Skin of body (tissue), 2 donors: Measurements from ENCODE around the gene MRO. TPM values are rescaled to one million over a fixed set of nuclear protein-coding genes. Genes with fewer than 3 reads are reported as not detected.
"Not testable (repeated sequence)": the region's sequence is repeated elsewhere in the genome, so short reads cannot be mapped to it uniquely, and the experiment has no call there.

Experiments
- DNase-seq: peaks from one replicate; lab custom pipeline; 2025; lab: John Stamatoyannopoulos, UW
- total RNA-seq: library from RNA; depleted of rRNA; stranded (reverse); fragments of >200 nt; gene quantifications from one replicate; pipeline ENCODE4 v1.2.3, GENCODE V29; 2014

MRO gene
- total RNA-seq, 1 donor from 2014 or later: 0.30 TPM

- no peak for DNase-seq
Measured at GRCh38 chr18:50792885-50793284, 26.9 kb downstream of the MRO start.

DNA sequence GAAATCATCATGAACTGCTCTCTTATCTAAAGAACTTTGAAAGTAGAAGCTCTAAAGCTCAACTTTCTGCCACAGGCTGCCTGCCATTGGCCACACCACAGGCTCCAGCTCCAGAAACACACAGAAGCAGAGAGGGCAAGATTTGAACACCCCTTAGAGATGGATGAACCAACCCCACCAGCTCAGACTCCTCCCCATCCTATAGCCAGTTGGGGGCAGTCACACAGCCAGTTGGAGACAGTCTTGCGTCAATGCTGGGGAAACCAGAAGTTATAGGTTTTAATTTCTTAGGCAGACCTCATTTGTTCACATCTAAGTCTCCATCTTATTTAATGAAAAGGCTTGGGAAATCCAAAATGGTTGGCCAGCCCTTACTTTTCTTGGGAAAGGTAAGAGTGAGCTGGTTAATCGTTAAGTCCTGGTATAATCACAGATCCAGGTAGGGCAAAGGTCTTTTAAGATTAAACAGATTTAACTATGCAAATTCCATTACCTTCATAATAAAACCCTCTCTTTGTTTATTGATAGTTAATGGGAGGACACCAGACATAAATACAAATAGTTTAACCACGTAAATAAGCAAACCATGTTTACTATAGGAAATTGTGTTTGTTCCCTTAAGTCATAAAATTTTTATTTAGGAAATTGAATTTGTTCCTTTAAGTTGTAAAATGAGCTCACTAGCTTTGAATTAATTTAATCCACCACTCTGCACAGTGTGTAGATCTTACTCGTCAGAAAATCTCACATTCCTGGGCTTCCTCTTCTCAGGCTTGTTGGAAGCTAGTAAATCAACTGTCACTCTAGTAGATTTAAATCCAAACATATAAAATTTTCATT, 28.0 kb downstream of the MRO start:
- no peak for DNase-seq

DNA sequence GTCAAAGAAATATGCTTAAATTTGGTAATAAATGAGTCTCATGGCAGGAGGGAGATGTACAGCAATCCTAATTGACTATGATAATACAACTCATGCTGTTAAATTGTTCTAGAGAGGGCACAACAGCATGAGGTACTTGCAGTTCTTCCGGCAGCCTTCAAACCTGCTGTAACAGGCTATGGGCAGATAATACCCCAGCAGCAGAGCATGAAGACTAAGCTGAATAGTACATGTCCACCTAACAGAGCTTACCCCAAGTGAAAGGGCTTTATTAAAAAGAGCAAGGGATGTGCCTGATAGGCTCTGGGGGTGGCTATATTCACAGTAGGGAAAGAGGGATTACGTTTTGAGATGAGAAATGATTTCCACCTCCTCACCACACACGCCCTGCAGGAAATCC, 28.9 kb downstream of the MRO start:
- no peak for DNase-seq

- DNase-seq: no peak
Measured at GRCh38 chr18:50790241-50790640, 29.6 kb downstream of the MRO start.

GRCh38 chr18:50788284-50788683, 31.5 kb downstream of the MRO start:
- no peak for DNase-seq

DNA sequence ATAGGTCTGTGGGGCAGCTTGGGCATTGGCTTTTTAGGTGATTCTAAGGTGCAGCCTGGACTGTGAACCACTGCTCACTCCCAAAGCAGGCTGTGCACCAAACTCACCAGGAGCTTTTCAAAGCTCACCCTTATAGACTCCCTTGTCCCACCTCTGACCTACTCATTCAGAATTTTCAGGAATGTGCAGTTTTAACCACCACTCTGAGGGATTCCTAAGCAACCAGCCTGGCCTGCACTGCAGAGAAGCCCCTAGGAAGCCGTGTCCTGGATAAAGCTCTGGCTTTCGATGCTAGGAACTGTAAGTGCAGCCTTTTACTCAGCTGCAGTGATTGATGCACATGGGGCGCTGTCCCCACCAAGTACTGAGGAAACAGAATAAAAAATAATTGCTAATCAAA, 33.0 kb downstream of the MRO start:
- no peak for DNase-seq

DNA sequence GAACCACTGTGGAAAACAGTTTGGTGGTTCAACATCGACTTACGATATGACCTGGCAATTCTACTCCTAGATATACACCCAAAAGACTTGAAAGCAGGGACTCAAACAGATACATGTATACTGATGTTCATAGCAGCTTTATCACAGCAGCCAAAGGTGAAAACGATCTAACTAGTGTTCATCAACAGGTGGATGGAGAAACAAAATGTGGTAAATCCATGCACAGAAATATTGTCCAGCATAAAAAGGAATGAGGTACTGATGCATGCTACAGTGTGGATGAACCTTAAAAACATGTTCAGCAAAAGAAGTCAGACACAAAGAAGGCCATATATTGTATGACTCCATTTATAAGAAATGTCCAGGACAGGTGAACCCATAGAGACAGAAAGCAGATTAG, 36.3 kb downstream of the MRO start:
- no peak for DNase-seq

DNA sequence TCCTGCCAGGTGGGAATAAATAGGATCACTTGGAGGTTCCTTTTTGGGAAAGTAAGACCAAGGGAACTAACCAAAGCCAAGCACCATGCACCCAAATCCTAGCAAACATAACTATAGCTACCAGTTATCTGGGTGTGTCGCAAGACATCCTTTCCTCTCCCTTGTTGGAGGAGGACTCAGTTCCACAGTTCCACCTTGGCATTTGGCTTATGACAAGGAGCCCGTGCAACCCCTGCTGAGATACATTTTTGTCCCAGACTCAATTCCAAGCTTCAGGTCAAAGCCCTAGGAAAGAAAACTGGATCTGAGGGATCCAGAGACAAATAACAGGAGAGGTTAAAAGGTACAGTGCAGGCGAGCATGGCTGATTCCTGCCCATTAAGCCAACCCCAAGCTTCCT, 40.8 kb downstream of the MRO start:
- DNase-seq: not testable (repeated sequence)

GRCh38 chr18:50776383-50776782, 43.4 kb downstream of the MRO start:
- no peak for DNase-seq

- DNase-seq: no peak
Measured at GRCh38 chr18:50775726-50776125, 44.1 kb downstream of the MRO start.

DNA sequence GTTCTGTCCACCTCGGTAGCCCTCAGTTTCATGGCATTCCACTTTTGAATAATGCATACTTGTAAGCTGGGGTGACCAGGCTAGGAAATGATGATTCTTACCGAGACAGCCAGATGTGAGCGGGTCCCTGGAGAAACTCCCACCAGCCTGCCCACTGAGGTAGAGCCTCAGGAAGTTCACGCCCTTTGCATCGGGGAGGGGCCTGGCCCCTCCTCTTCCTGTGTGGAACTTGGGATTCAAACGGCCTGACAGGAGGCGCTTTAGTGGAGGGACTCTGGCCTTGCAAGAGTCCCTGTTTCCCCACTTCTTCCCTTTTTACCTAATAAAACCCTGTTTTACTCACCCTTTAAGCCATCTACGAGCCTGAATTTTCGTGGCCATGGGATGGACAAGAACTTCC, 44.6 kb downstream of the MRO start:
- DNase-seq: no peak

GRCh38 chr18:50769463-50769862, 50.4 kb downstream of the MRO start:
- DNase-seq: no peak

DNA sequence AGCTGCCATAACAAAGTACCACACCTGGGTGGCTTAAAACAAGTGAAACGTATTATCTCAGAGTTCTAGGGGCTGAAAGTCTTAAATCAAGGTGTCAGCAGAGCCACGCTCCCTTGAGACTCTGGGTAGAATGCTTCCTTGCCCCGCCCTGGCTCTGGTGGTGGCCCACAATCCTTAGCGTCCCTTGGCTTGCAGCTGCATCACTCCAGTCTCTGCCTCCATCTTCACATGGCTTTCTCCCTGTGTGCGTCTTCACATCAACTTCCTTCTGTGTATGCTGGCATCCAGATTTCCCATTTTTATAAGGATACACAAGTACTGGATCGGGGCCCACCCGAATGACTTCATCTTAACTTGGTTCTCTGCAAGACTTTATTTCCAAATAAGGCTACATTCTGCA, 62.5 kb downstream of the MRO start:
- no peak for DNase-seq

GRCh38 chr18:50754297-50754696, 65.5 kb downstream of the MRO start:
- no peak for DNase-seq

DNA sequence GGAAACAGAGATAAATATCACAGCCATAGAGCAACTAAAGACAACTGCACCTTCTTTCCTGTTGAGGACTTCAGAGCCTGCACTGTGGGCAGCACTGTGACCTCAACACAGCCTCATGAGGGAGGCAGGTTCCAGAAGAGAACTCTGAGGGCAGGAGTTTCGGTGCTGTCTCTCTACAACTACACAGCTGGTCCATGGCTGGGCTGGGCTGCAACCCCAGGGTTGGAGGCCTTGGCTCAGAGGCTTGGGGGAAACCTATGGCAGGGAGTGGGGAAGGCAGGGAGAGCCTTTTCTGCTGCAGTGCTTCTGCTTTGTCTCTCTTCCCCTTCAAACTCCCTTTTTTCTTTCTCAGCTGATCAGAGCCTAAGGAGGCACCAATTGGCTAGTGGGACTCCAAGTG, 66.5 kb downstream of the MRO start:
- no peak for DNase-seq

- DNase-seq: no peak
Measured at GRCh38 chr18:50751947-50752346, 67.9 kb downstream of the MRO start.

DNA sequence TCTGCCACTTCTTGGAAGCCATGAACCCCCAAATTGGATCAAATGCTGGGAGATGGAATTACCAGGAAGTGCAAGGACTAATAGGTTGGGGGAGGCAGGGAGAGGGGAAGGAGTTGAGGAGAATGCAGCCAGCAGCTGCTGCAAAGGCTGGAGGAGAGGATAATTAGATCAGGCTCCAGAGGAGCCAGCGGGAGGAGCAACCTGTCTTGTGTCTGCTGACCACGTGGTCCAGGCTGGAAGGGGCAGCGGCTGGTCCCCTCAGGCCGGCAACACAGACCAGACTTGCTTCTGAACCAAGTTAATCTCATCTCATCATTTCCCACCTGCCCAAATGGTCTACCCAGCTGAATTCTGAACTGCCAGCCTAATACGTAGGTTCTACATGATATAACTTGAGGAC, 68.3 kb downstream of the MRO start:
- no peak for DNase-seq

GRCh38 chr18:50750546-50750945, 69.3 kb downstream of the MRO start:
- DNase-seq: no peak

GRCh38 chr18:50749945-50750344, 69.9 kb downstream of the MRO start:
- DNase-seq: no peak

DNA sequence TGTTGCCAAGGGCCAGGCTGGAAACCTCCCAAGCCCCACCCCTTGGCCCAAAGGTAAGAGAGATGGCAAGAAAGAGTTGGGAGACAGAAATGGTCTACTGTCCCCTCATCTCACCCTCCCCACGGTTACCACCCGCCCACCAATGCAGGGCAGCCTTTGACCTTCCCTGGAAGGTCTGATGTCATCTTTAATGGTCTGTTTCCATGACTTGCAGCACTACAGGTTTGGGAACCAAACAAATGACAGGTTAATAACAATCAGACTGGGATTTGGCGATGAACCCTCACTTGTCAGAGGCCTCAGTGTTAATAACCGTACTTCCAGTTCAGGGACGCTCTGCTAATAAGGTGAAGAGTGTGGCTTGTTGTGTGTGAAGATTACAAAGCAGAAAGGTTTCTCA, 70.4 kb downstream of the MRO start:
- no peak for DNase-seq

DNA sequence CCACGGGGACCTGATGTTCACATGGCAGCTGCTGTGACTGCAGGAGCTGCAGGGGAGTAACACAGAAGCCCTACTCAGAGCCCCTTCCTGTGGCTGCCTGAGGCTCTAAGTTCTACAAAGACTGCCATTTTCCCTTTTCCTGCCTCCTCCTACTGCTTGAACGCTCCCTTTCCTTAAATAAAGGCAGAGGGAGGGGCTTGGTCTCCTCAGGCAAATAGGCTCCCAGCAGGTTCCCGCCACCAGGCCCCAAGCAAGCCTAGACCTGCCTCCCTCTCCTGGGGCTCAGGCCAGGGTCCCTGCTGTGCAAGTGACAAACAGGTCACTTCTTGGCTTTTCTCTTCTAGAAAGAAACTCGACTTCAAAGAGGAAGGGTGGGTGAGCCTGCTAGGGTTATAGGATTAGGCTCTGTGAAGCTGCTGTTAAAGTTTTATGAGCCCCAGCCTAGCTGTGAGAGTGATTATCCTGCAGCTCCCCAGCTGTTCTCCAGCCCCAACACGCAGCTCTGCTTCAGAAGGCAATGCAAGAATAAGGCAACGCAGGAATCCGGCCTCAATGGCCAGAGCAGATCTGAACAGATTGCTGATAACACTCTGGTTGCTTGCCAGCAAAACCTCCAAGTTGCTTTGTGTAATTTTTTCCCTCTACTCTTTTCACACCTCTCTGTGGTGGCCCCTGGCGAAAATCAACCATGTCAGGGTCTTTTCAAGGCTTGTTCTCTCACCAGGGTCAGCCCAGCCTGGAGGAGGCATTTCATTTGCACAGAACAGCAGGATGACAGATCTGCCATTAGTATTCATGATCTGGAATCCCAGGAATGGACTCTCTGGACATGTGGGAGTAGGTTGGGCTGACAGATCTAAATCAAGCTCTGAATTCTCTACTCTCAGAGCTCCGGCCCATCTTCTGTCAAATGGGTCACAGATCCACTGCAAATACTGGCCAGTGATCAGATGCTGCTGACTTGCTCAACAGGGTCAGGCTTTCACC, 71.3 kb downstream of the MRO start:
- DNase-seq: no peak

- no peak for DNase-seq
Measured at GRCh38 chr18:50747849-50748242, 72.0 kb downstream of the MRO start.
